TTC549 (cell line): Measurements from ENCODE around the gene APOC4.

ENCODE experiments used
- FAIRE-seq: peaks from 2 replicates; lab custom pipeline; 2012; peaks lifted over from hg19 to GRCh38; lab: Jason Lieb, UNC

The APOC4 gene

GRCh38 chr19:44993926-44994537 is 52.0 kb downstream of the APOC4 start:
- no peak for FAIRE-seq
